ENCODE results near the gene RNF121.

- TF ChIP-seq CTCF (IDR thresholded peaks at IDR 0.05) (no peak), POLR2A (IDR thresholded peaks at IDR 0.05) (no peak)
These were observed 768 bp upstream of the RNF121 start, which contains the start of gene XNDC1N for GRCh38 chr11:71927820-71928736.
